CD4-positive, alpha-beta T cell treated with Interleukin-15 for 4 hours (primary cell): ENCODE data around the gene DEPDC7.

Source experiments
- DNase-seq: peaks from one replicate; pipeline ENCODE4 v3.0.0-alpha.2; 2020; ENCODE audit warnings: low spot score

DEPDC7 gene

DNA sequence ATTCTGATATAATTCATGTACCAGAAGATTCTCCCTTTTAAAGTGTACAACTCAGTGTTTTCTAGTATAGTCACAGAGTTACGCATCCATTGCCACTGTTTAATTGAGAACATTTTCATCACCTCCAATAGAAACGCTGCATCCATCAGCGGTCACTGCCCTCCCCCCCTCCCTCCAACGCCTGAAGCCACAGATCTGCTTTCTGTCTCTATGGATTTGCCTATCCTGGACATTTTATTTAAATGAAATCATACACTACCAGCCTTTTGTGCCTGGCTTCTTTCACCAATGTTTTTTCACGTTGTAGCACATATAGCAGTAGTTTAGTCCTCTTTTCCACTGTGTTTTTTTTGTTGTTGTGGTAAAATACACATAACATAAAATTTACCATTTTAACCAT, 46.5 kb downstream of the DEPDC7 start:
- DNase-seq = no peak

DNA sequence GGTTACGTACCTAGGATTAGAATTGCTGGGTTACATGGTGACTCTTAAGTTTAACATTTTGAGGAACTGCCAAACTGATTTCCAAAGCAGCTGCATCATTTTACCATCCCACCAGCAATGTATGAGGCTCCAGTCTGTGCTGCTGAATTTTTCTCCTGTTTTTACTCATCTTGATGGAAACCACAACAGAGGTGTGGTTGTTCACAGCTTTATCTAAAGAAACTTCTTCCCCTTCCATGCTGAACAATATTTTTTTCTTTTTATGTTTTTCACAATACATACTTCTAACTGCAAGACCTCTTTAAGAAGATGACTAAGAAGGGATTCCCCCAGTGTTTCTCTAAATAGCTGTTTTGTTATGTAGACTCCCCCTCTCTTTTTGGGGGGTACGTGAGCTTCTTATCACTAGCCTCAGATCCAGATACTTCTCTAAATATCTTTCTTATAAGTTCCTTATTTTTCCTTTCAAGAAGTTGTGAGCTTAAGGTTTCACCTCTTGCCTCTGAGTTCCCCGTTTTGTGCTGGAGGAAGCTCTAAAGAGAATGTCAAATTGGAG, 47.7 kb downstream of the DEPDC7 start:
- DNase-seq = peak; percentile 12

GRCh38 chr11:33064033-33064825, 48.6 kb downstream of the DEPDC7 start:
- no peak for DNase-seq

- no peak for DNase-seq
These were observed 49.2 kb downstream of the DEPDC7 start for GRCh38 chr11:33064866-33065265.

DNA sequence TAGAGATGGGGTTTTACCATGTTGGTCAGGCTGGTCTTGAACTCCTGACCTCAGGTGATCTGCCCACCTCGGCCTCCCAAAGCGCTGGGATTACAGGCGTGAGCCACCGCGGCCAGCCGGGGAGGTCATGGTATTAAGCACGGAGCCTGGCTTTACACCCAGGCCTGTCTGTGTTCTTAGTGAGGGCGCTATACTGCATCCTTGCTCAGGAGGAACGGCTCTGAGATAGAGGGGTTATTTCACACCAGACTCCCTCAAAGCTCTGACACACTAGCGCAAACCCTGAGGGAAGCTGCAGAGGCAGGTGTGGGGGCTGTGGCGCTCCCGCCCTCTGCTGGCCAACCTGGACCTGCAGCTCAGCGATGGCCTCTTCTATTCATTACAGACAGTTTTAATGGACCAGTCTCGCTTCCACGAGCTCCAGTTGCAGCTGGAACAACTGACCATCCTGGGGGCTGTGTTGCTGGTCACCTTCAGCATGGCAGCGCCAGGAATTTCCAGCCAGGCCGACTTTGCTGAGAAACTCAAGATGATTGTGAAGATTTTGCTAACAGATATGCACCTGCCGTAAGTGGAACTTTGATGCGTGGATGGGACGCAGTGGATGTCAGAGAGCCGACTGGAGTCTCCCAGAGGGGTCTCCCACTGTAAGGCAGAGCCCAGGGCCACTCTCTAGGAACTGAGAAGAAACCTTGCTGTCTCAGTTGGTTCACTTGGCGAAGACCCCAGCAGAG, 49.9 kb downstream of the DEPDC7 start:
- peak; percentile 69 for DNase-seq

GRCh38 chr11:33067294-33067693, 51.6 kb downstream of the DEPDC7 start:
- no peak for DNase-seq

GRCh38 chr11:33068611-33069340, 53.1 kb downstream of the DEPDC7 start:
- no peak for DNase-seq

GRCh38 chr11:33072465-33072864, 56.8 kb downstream of the DEPDC7 start:
- no peak for DNase-seq
